Left ventricle myocardium inferior (tissue), 1 donor: ENCODE data around the gene GOLGB1. TPM values are rescaled to one million over a fixed set of nuclear protein-coding genes. Genes with fewer than 3 reads are reported as not detected.

ENCODE experiments used
- DNase-seq: peaks from one replicate; pipeline ENCODE4 v3.0.0-alpha.2; 2020
- H3K27ac ChIP-seq: fragments of 200-600 bp; replicated peaks from 2 replicates; pipeline ENCODE4 v1.8.0; 2021
- H3K27me3 ChIP-seq: fragments of 200-600 bp; 2 replicates; pipeline ENCODE4 v1.8.0; 2021; ENCODE audit warnings: low read depth
- H3K36me3 ChIP-seq: fragments of 200-600 bp; 2 replicates; pipeline ENCODE4 v1.8.0; 2021
- H3K4me1 ChIP-seq: fragments of 200-600 bp; 2 replicates; pipeline ENCODE4 v1.8.0; 2021
- H3K4me3 ChIP-seq: fragments of 200-600 bp; 2 replicates; pipeline ENCODE4 v1.8.0; 2021; ENCODE audit warnings: mild to moderate bottlenecking, moderate library complexity
- H3K9me3 ChIP-seq: fragments of 200-600 bp; replicated peaks from 2 replicates; pipeline ENCODE4 v1.8.0; 2021
- intact Hi-C: fragments of 100-400 bp; cut with micrococcal nuclease; formaldehyde crosslinking; loops from one replicate; pipeline ENCODE4 v1.11.0; 2022
- total RNA-seq: library from RNA; stranded (reverse); fragmentation: NEBNext Ultra II Directional; extraction: Animal tissue kit (Norgen Biotek cat#: 25700); gene quantifications from one replicate; pipeline ENCODE4 v1.2.1, GENCODE V29; 2021
- TF ChIP-seq, protein P1 (sequence below): fragments of 200-600 bp; IDR thresholded peaks from 2 replicates; pipeline ENCODE4 v1.8.0; 2021; ENCODE audit warnings: antibody characterized with exemption, mild to moderate bottlenecking, borderline replicate concordance
- donor health status: DM: no; HTN: yes; CAD: no; lungs with severe emphysema.

The GOLGB1 gene
- total RNA-seq, 1 donor from 2014 or later = 56.1 TPM

DNA sequence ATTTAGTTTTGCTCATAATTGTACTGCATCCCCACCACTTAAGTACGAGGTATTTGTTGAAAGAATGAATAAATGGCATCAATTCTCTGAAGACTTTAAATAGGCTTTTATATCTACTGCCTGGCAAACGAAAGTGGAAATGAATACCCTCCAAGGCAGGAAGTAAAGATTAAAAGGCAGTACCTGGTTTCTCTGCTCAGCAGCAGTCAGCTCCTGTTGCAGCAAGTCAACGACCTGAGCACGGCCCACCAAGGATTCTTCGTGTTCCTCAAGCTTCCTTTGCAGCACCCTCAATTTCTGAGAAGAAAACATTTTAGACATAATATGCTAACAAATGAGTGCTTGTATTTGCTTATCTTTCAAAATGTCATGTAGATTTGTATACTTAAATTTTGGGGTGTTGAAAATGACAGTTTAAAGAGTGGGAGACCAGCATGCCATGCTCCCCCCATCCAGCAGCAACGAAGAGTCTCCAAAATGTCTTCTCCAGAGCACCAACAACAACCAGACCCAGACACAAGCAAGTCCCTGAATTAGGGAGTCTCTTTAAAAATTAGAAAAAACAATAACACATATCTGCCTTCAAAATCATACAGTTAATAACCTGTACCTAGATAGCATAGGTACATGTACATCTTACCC lies 31.2 kb downstream of the GOLGB1 start:
- no peak overlapping the region for H3K27ac ChIP-seq
- TF ChIP-seq, protein P1, sequence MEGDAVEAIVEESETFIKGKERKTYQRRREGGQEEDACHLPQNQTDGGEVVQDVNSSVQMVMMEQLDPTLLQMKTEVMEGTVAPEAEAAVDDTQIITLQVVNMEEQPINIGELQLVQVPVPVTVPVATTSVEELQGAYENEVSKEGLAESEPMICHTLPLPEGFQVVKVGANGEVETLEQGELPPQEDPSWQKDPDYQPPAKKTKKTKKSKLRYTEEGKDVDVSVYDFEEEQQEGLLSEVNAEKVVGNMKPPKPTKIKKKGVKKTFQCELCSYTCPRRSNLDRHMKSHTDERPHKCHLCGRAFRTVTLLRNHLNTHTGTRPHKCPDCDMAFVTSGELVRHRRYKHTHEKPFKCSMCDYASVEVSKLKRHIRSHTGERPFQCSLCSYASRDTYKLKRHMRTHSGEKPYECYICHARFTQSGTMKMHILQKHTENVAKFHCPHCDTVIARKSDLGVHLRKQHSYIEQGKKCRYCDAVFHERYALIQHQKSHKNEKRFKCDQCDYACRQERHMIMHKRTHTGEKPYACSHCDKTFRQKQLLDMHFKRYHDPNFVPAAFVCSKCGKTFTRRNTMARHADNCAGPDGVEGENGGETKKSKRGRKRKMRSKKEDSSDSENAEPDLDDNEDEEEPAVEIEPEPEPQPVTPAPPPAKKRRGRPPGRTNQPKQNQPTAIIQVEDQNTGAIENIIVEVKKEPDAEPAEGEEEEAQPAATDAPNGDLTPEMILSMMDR = no peak
- no peaks in the 10 kb centered on the region for H3K9me3 ChIP-seq
- intact Hi-C loops = no loop called here
- H3K36me3 ChIP-seq = peaks cover 100% of the 10 kb centered on the region
- DNase-seq = no peak
- H3K4me1 ChIP-seq = peaks cover 6% of the 10 kb centered on the region
- H3K27me3 ChIP-seq = no peaks in the 10 kb centered on the region
- no peak overlapping the region for H3K4me3 ChIP-seq

DNA sequence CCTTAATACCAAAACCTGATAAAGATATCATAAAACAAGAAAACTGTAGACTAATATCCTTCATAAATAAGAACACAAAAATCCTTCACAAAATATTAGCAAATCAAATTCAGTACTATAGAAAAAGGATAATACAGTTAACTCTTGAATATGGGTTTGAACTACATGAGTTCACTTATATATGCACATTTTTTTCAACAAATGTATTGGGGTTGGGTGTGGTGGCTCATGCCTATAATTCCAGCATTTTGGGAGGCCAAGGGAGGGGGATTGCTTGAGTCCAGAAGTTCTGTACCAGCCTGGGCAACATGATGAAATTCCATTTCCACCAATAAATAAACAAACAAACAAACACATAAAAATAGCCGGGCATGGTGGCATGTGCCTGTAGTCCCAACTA lies 39.2 kb downstream of the GOLGB1 start:
- Histone ChIP-seq H3K27ac (no peak overlapping the region), H3K4me3 (no peak overlapping the region), H3K4me1 (peaks cover 16% of the 10 kb centered on the region), H3K27me3 (no peaks in the 10 kb centered on the region), H3K36me3 (peaks cover 58% of the 10 kb centered on the region), H3K9me3 (no peaks in the 10 kb centered on the region)
- TF ChIP-seq, protein P1 = no peak
- intact Hi-C loops = no loop called here
- DNase-seq = no peak

DNA sequence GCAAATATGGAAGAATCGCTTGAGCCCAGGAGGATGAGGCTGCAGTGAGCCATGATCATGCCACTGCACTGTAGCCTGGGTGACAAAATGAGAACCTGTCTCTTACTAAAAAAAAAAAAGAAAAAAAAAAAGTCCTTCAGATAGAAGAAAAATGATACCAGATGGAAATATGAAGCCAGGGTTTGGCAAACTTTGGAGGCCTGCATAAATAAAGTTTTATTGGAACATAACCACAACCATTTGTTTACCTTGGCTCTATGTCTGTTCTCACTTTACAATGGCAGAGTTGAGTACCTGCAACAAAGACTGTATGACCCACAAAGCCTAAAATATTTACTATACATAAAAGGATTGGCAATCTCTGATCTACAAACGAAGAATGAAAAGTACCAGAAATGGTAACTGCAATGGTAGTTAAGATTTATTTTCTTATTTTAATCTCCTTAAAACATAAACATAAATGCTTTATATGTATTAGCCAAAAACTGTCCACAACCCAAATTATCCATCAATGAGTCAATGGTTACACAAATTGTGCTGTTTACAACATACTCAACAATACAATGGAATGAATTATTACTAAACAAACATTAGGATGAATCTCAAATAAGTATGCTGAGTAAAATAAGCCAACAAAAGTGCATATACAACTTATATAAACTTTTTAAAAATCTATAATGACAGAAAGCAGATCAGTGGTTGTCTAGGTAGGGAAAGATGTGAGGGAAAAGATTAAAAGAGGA lies 41.8 kb downstream of the GOLGB1 start:
- no peaks in the 10 kb centered on the region for H3K9me3 ChIP-seq
- H3K27me3 ChIP-seq = no peaks in the 10 kb centered on the region
- no peak overlapping the region for H3K4me3 ChIP-seq
- TF ChIP-seq, protein P1 = no peak
- H3K4me1 ChIP-seq = peaks cover 21% of the 10 kb centered on the region
- H3K27ac ChIP-seq = no peak overlapping the region
- peaks cover 39% of the 10 kb centered on the region for H3K36me3 ChIP-seq
- intact Hi-C loops = no loop called here
- DNase-seq = no peak

- no peak overlapping the region for H3K4me3 ChIP-seq
- H3K27ac ChIP-seq = peak overlapping the region; percentile 52
- TF ChIP-seq, protein P1 = no peak
- DNase-seq = no peak
- H3K27me3 ChIP-seq = no peaks in the 10 kb centered on the region
- H3K4me1 ChIP-seq = peaks cover 24% of the 10 kb centered on the region
- no peaks in the 10 kb centered on the region for H3K9me3 ChIP-seq
- intact Hi-C loops = no loop called here
- H3K36me3 ChIP-seq = peaks cover 43% of the 10 kb centered on the region
These were observed 44.0 kb downstream of the GOLGB1 start for GRCh38 chr3:121705541-121705940.

GRCh38 chr3:121703973-121704372 lies 45.6 kb downstream of the GOLGB1 start:
- intact Hi-C loops = no loop called here

More at GRCh38 chr3:121703973-121704372, 45.6 kb downstream of the GOLGB1 start:
- TF ChIP-seq, protein P1 = no peak
- no peak for DNase-seq
- Histone ChIP-seq H3K4me1 (peaks cover 37% of the 10 kb centered on the region), H3K4me3 (no peak overlapping the region), H3K27me3 (no peaks in the 10 kb centered on the region), H3K36me3 (peaks cover 38% of the 10 kb centered on the region), H3K27ac (no peak overlapping the region), H3K9me3 (no peaks in the 10 kb centered on the region)
